Measurements from ENCODE around the gene CEP192. TPM values are rescaled to one million over a fixed set of nuclear protein-coding genes. Genes with fewer than 3 reads are reported as not detected.

The CEP192 gene
- polyA plus RNA-seq, 1 donor (not counting 4 experiments of a cell fraction or from before 2014, with no cell fraction given) = 16.6 TPM

DNA sequence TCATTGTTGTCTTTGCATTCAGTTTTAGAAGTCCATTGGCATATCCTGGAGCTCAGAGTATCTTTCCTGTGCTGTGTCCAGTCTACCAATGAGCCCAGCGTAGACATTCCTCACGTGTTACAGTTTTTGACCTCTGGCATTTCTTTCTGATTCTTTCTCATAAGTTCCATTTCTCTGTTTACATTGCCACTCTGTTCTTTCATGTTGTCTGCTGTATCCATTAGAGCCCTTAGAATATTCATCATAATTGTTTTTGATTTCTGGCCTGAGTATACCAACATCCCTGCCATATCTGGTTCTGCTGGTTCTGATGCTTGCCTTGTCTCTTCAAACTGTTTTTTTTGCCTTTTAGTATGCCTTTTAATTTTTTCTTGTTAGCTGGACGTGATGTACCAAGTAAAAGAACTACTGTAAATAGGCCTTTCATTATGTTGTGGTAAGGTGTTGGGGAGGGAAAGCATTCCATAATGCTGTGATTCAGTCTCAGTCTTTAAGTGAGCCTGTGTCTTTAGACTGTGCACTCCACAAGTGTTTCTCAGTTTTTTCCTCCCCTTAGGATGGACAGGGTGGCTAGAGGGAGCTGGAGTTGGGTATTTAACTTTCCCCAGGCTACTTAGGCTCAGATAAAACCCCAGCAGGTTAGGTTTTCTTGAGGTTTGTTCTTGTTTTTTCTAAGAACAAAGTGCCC is 35.6 kb downstream of the CEP192 start:
- H3K36me3 ChIP-seq (ENCODE audit: control insufficient read depth in 2 of 2, extremely low read depth in 1 of 2, insufficient read depth in 2 of 2, low read length in 2 of 2) = peaks cover 3 to 10% of the 10 kb centered on the region in 2 experiments
- H2AFZ ChIP-seq (ENCODE audit: control insufficient read depth, low read length) = no peak overlapping the region
- no peaks in the 10 kb centered on the region for H3K9me3 ChIP-seq (ENCODE audit: control insufficient read depth, low read depth, low read length)
- dilution Hi-C loops (cut with MboI; ENCODE audit: extremely low pct_ligation_motif_present, low sequenced_read_pairs) = no loop called here
- no peak overlapping the region for H3K27ac ChIP-seq (ENCODE audit: control insufficient read depth, insufficient read depth, low read length)
- H3K79me2 ChIP-seq (ENCODE audit: control insufficient read depth, insufficient read depth, low read length) = peaks cover 22% of the 10 kb centered on the region
- no peak overlapping the region for H3K4me2 ChIP-seq (ENCODE audit: control insufficient read depth, extremely low read depth, insufficient read depth, low read depth, low read length)
- no peak overlapping the region for H3K4me3 ChIP-seq (ENCODE audit: control insufficient read depth in 2 of 3, extremely low read depth in 1 of 3, insufficient read depth in 2 of 3, low read depth in 1 of 3, low read length in 3 of 3)
- no peaks in the 10 kb centered on the region for H3K27me3 ChIP-seq (ENCODE audit: control insufficient read depth, extremely low read depth, insufficient read depth, low read length)
- H4K20me1 ChIP-seq (ENCODE audit: control insufficient read depth, extremely low read depth, insufficient read depth, low read length) = no peaks in the 10 kb centered on the region
- no peaks in the 10 kb centered on the region for H3K9me1 ChIP-seq (ENCODE audit: control insufficient read depth, extremely low read depth, insufficient read depth, low read length)
- FAIRE-seq (no peak), DNase-seq (ENCODE audit: low read depth, low spot score) (no peak)
- no peak overlapping the region for H3K9ac ChIP-seq (ENCODE audit: control insufficient read depth, extremely low read depth, insufficient read depth, low read length)
- TF ChIP-seq EZH2 (IDR thresholded peaks at IDR 0.05; ENCODE audit: low read length) = no peak
- TF ChIP-seq CTCF (optimal IDR thresholded peaks at IDR 0.05 in 1 of 3, IDR thresholded peaks at IDR 0.05 in 1 of 3, conservative IDR thresholded peaks at IDR 0.05 in 1 of 3; ENCODE audit: extremely low read depth in 1 of 3, insufficient read depth in 2 of 3, low read length in 3 of 3) = no peak
- H3K4me1 ChIP-seq (ENCODE audit: control insufficient read depth, extremely low read depth, insufficient read depth, low read length) = no peaks in the 10 kb centered on the region

GRCh38 chr18:13028869-13029268 is 37.7 kb downstream of the CEP192 start:
- Histone ChIP-seq H3K9me3 (ENCODE audit: control insufficient read depth, low read depth, low read length) (no peaks in the 10 kb centered on the region), H4K20me1 (ENCODE audit: control insufficient read depth, extremely low read depth, insufficient read depth, low read length) (no peaks in the 10 kb centered on the region), H3K9me1 (ENCODE audit: control insufficient read depth, extremely low read depth, insufficient read depth, low read length) (no peaks in the 10 kb centered on the region), H3K27ac (ENCODE audit: control insufficient read depth, insufficient read depth, low read length) (no peak overlapping the region), H3K27me3 (ENCODE audit: control insufficient read depth, extremely low read depth, insufficient read depth, low read length) (no peaks in the 10 kb centered on the region), H3K9ac (ENCODE audit: control insufficient read depth, extremely low read depth, insufficient read depth, low read length) (no peak overlapping the region), H3K4me2 (ENCODE audit: control insufficient read depth, extremely low read depth, insufficient read depth, low read depth, low read length) (no peak overlapping the region), H3K4me1 (ENCODE audit: control insufficient read depth, extremely low read depth, insufficient read depth, low read length) (no peaks in the 10 kb centered on the region), H3K36me3 (ENCODE audit: control insufficient read depth in 2 of 2, extremely low read depth in 1 of 2, insufficient read depth in 2 of 2, low read length in 2 of 2) (peaks cover 3 to 10% of the 10 kb centered on the region in 2 experiments), H3K4me3 (ENCODE audit: control insufficient read depth in 2 of 3, extremely low read depth in 1 of 3, insufficient read depth in 2 of 3, low read depth in 1 of 3, low read length in 3 of 3) (no peak overlapping the region), H2AFZ (ENCODE audit: control insufficient read depth, low read length) (no peak overlapping the region), H3K79me2 (ENCODE audit: control insufficient read depth, insufficient read depth, low read length) (peaks cover 9% of the 10 kb centered on the region)
- no peak for FAIRE-seq
- TF ChIP-seq CTCF (optimal IDR thresholded peaks at IDR 0.05 in 1 of 3, IDR thresholded peaks at IDR 0.05 in 1 of 3, conservative IDR thresholded peaks at IDR 0.05 in 1 of 3; ENCODE audit: extremely low read depth in 1 of 3, insufficient read depth in 2 of 3, low read length in 3 of 3) (no peak), EZH2 (IDR thresholded peaks at IDR 0.05; ENCODE audit: low read length) (no peak)
- dilution Hi-C loops (cut with MboI; ENCODE audit: extremely low pct_ligation_motif_present, low sequenced_read_pairs) = no loop called here
- no peak for DNase-seq (ENCODE audit: low read depth, low spot score)

Measured in keratinocyte (primary cell).